Transverse colon (tissue), 4 donors: Measurements from ENCODE around the gene ESRRG. TPM values are rescaled to one million over a fixed set of nuclear protein-coding genes. Genes with fewer than 3 reads are reported as not detected.

Experiments
- DNase-seq: peaks from one replicate; pipeline ENCODE4 v3.0.0-alpha.2; 2019
- H3K27ac ChIP-seq, 4 donors: fragments of 200-600 bp; sonication (generic); 2 replicates each; pipeline ENCODE4 v1.5.1; 2016 to 2018; ENCODE audit warnings: inconsistent platforms in 4 of 4
- H3K27me3 ChIP-seq: fragments of 200-600 bp; sonication (generic); 2 replicates; pipeline ENCODE4 v1.5.1; 2017; ENCODE audit warnings: inconsistent platforms
- H3K36me3 ChIP-seq, 4 donors: fragments of 200-600 bp; sonication (generic); 2 replicates each; pipeline ENCODE4 v1.5.1; 2017 to 2019; ENCODE audit warnings: inconsistent platforms in 4 of 4
- H3K4me1 ChIP-seq, 4 donors: fragments of 200-600 bp; sonication (generic); 2 replicates each; pipeline ENCODE4 v1.5.1; 2017 to 2020; ENCODE audit warnings: inconsistent platforms in 4 of 4
- H3K4me3 ChIP-seq, 4 donors: fragments of 200-600 bp; sonication (generic); 1 replicate in 1 of 4; 2 replicates in 3 of 4; pipeline versions ENCODE4 v1.5.1 to v1.6.1; 2017 to 2019; ENCODE audit warnings: inconsistent platforms in 4 of 4
- H3K9me3 ChIP-seq, 2 donors: fragments of 200-600 bp; sonication (generic); 2 replicates each; pipeline ENCODE4 v1.5.1; 2017 to 2019; ENCODE audit warnings: inconsistent platforms in 2 of 2
- CTCF ChIP-seq, 5 experiments: fragments of 200-600 bp in 3 of 5; fragments of 450-650 bp in 2 of 5; sonication (generic) in 3 of 5; IDR thresholded peaks; 1 replicate in 2 of 5; 2 replicates in 3 of 5; pipeline ENCODE4 v1.5.1; 2016 to 2017; ENCODE audit warnings: antibody characterized with exemption in 5 of 5, inconsistent platforms in 3 of 5, mild to moderate bottlenecking in 2 of 5, moderate library complexity in 1 of 5
- EP300 ChIP-seq: sonication (generic); formaldehyde crosslinking; IDR thresholded peaks from one replicate; pipeline ENCODE4 v1.6.1; 2017; ENCODE audit warnings: antibody characterized with exemption, low read depth
- POLR2A ChIP-seq: fragments of 450-650 bp; IDR thresholded peaks from one replicate; pipeline ENCODE4 v1.6.1; 2016; ENCODE audit warnings: antibody characterized with exemption, mild to moderate bottlenecking, moderate library complexity
- POLR2AphosphoS5 ChIP-seq, 3 donors: sonication (generic); formaldehyde crosslinking; IDR thresholded peaks; one replicate each; pipeline ENCODE4 v1.6.1; 2016; ENCODE audit warnings: antibody characterized with exemption in 3 of 3
- WGBS, 2 donors: methylation state at CpG; one replicate each; pipeline ENCODE4 v1.1.5; 2018; ENCODE audit warnings: low coverage in 1 of 2; 5-methylcytosine and 5-hydroxymethylcytosine counted together
- in situ Hi-C, 4 donors: fragments of 200-750 bp; cut with MboI; loops; one replicate each; pipeline versions ENCODE4 v1.15.0 to v1.15.1; 2017; ENCODE audit warnings: low sequenced_read_pairs in 3 of 4, low pct_ligation_motif_present in 1 of 4, low pct_unique_long_range_greater_than_20kb in 1 of 4
- intact Hi-C: fragments of 100-400 bp; cut with DNase I; formaldehyde crosslinking; loops from one replicate; pipeline ENCODE4 v1.15.1; 2023; ENCODE audit warnings: low total_unique reads
- total RNA-seq, 4 donors: library from RNA; depleted of rRNA; stranded (reverse); fragments of >200 nt; gene quantifications; one replicate each; pipeline ENCODE4 v1.1.0, GENCODE V29; 2016

The ESRRG gene
- total RNA-seq, 4 donors from 2014 or later = 0.20 to 1.5 (median 0.50) TPM

GRCh38 chr1:216686860-216687766 is 36.1 kb downstream of the ESRRG start:
- H3K36me3 ChIP-seq = no peaks in the 10 kb centered on the region
- in situ Hi-C loops = no loop called here
- TF ChIP-seq POLR2A (no peak), POLR2AphosphoS5 (IDR thresholded peaks at IDR 0.05) (no peak), EP300 (no peak), CTCF (IDR thresholded peaks at IDR 0.05) (no peak)
- intact Hi-C loops = loop anchor here (2.0 kb wide), 1 partner anchor 78 kb away; no protein-coding TSS in a partner anchor
- no peak overlapping the region for H3K27ac ChIP-seq
- WGBS, 2 donors = 61 to 71% methylated on average over 4 to 14 of the region's 14 CpGs
- H3K9me3 ChIP-seq = no peaks in the 10 kb centered on the region
- H3K4me1 ChIP-seq = peaks cover 0 to 6% (median 0%) of the 10 kb centered on the region in 4 donors
- H3K27me3 ChIP-seq = no peaks in the 10 kb centered on the region
- no peak overlapping the region for H3K4me3 ChIP-seq
- no peak for DNase-seq

DNA sequence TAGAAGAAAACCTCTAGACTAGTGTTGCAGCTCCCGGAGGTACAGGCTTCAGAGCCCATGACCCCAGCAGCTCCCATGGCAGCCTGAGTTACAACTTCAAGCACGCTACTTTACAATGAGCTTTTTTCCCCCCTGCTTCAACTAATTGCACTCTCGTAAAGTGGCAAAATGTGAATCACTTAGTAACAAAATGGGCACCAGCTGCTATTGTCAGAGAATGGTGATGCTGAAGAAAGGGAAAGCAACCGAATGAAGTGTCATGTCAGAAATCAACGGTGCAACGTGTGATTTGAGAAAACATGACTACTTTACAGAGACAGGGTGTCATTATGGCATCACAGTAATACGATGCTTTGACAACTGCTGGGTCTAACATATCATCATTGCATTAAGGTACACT is 40.5 kb downstream of the ESRRG start:
- in situ Hi-C loops = no loop called here
- Histone ChIP-seq H3K9me3 (no peaks in the 10 kb centered on the region), H3K36me3 (no peaks in the 10 kb centered on the region), H3K4me1 (no peaks in the 10 kb centered on the region), H3K27me3 (no peaks in the 10 kb centered on the region), H3K27ac (no peak overlapping the region), H3K4me3 (no peak overlapping the region)
- intact Hi-C loops = no loop called here
- 81 to 84% methylated on average over 6 to 7 of the region's 7 CpGs for WGBS, 2 donors
- TF ChIP-seq CTCF (IDR thresholded peaks at IDR 0.05) (no peak), POLR2A (no peak), EP300 (no peak), POLR2AphosphoS5 (IDR thresholded peaks at IDR 0.05) (no peak)
- DNase-seq = no peak

DNA sequence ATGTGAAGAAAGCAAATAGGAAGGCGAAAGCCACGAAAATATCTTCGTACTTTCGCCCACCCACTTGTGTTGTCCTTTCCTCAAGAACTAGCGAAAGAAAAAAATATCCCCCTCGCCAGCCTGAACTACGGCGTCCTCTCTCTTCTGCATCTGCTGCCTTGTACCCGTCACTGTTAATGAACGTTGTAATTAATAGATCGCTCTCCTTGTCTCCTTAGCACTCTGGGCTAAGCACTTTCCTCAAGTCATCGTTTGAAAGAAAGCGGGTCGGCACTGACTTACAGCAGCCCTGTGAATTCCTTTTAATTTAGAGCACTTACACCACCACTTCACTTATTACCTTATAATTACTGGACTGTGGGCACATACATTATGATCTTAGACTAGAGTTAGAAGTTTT is 44.1 kb downstream of the ESRRG start:
- H3K4me1 ChIP-seq = no peaks in the 10 kb centered on the region
- no peaks in the 10 kb centered on the region for H3K27me3 ChIP-seq
- no peak overlapping the region for H3K4me3 ChIP-seq
- no peak for DNase-seq
- no peak for TF ChIP-seq CTCF (IDR thresholded peaks at IDR 0.05)
- no peak for TF ChIP-seq EP300
- no peak for TF ChIP-seq POLR2A
- WGBS, 2 donors = 86 to 91% methylated on average over 14 of the region's 14 CpGs
- in situ Hi-C loops = no loop called here
- no peaks in the 10 kb centered on the region for H3K36me3 ChIP-seq
- no peaks in the 10 kb centered on the region for H3K9me3 ChIP-seq
- no peak overlapping the region for H3K27ac ChIP-seq
- intact Hi-C loops = no loop called here

DNA sequence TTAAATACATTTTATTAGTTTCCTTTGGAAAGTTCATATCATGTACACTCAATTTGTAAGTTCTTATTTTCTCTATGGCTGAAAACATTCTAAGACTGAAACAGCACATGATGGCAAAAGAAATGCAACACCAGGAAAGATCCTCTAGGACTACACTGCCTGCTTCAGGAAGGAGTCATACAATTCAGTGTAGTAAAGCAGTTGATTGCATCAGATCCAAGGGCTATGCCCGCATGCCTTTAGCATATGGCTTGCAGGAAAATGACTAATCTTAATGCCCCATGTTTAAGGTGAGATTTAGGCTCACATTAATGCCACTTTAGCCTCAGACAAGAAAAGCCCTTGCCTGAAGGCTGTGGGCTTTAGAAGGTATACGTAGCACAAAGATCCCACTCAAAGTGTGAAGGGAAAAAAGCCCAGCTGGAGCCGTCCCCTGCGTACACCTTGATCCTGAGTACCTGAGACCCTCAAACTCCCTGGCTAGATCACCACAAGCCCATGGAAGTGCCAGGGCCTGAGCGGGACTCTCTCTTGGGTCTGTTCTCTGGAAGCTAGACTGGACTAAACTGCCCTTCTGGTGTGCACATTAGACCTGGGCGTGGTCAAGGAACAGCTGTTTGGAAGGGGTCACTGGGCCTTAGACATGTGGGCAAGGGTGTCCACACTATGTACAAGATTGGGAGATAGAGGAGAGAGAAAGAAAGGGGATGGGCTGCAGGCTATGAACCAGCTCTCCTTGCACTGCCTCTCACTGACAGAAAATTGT is 52.9 kb downstream of the ESRRG start:
- intact Hi-C loops = no loop called here
- Histone ChIP-seq H3K4me3 (no peak overlapping the region), H3K27ac (no peak overlapping the region), H3K27me3 (no peaks in the 10 kb centered on the region), H3K36me3 (no peaks in the 10 kb centered on the region), H3K4me1 (no peaks in the 10 kb centered on the region), H3K9me3 (no peaks in the 10 kb centered on the region)
- in situ Hi-C loops = no loop called here
- WGBS, 2 donors = 88 to 100% methylated on average over 2 to 6 of the region's 6 CpGs
- TF ChIP-seq POLR2AphosphoS5 (IDR thresholded peaks at IDR 0.05) (no peak), POLR2A (no peak), CTCF (IDR thresholded peaks at IDR 0.05) (no peak), EP300 (no peak)
- DNase-seq = no peak
